HG03039 (cell line): Measurements from ENCODE around the gene PLEKHO2.

Experiments
- ATAC-seq: cut with Tn5 transposase; IDR thresholded peaks from one replicate; pipeline ENCODE4 v1.9.1; 2021; ENCODE audit warnings: mild to moderate bottlenecking, moderate library complexity; ENCODE audit not compliant: unreplicated experiment

PLEKHO2 gene

GRCh38 chr15:64855205-64855975, 13.7 kb downstream of the PLEKHO2 start:
- no peak for ATAC-seq

GRCh38 chr15:64856429-64857145, 14.9 kb downstream of the PLEKHO2 start:
- ATAC-seq, result no peak

DNA sequence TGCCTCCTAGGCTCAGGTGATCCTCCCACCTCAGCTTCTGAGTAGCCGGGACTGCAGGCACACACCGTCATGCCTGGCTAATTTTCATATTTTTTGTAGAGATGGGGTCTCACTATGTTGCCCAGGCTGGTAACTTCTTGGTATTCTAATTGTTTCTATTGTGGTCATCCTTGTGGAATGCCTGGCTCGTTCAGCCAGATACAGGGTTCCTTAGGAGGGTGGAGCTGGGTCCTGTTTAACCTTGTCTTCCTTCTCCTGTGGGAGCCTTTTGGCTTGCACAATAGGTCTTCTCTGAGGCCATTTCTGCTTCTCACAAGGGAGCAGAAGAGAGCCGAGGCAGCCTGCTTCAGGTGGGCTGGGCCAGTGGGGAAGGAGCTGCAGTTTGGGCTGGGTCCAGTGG, 15.7 kb downstream of the PLEKHO2 start:
- no peak for ATAC-seq

DNA sequence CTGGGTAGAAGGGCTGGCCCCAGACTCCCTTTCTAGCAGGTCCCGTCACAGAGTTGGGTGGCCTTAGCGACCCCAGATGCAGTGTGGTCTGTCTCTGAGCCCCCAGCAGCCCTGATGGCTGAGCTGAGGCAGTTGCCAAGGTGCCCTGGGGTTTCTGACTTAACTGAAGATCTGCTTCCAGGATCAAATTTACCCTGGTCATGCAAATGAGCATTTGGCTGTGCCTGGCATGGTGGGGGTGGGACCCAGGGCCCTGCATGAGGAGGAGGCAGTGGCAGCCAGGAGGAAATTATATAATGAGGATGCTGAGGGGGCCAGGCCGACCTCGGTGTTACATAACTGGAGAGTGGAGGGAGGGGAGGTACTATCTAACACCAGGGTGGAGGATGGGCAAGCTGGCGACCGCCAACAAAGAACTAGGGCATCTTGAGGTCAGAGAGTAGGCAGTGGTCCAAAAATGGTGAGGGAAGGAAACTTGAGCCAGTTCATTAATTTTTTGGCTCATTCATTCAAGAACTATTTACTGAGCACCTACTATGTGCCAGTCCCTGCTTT, 16.4 kb downstream of the PLEKHO2 start:
- no peak for ATAC-seq

- ATAC-seq, result no peak
Observed at GRCh38 chr15:64859226-64859625, 17.5 kb downstream of the PLEKHO2 start.

DNA sequence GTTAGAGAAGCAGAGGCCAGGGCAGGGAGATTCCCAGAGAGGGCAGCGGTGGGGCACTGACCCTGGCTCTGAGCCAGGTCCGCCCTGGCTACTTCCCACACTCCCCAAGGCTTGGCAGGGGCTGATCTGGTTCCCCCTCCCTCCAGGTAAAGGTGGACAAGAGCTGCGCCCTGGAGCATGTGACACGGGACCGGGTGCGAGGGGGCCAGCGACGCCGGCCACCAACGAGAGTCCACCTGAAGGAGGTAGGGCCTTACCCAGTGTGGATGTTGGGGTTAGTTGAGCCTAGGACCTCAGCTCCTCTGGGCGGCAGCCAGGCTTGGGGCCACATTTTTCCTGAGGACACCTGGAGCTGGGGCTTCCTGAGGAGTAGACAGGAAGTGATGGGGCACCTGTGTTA, 19.6 kb downstream of the PLEKHO2 start:
- ATAC-seq, result no peak

GRCh38 chr15:64861960-64862359, 20.2 kb downstream of the PLEKHO2 start:
- no peak for ATAC-seq

DNA sequence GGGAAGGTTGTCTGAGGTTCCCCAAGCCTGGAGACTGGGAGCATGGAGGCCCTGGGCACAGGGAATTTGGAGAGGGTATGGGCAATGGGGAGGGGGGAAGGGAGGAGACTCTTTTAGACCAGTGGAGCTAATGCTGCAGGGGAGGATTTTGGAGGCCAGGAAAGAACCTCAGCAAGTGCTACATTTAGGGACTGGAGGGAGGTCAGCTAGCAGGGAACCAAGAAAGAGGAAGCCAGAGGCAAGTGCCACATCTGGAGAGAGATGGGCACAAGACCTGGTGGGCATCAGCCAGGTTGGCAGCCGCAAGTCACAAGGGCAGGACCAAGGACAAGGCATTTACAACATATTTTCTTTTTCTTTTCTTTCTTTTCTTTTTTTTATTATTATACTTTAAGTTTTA, 20.7 kb downstream of the PLEKHO2 start:
- ATAC-seq, result no peak

DNA sequence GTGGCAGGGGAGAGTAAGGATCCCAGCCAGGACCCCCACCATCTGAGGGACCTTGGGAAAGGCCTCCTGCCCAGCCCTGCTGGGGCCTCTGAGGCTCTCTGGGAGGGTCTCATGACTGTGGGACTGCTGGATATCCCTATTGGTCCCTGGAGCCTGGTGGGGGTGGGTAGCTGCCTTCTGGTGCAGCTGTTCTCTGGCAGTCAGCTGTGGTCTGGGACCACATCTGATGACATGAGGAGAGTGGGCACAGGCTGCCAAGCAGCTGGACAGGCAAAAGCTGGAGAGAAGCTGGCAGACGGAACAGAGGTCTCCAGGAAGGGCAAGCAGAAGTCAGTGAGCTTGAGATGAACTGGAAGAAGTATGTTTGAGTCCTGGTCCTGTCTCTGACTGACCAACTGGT, 22.4 kb downstream of the PLEKHO2 start:
- ATAC-seq, result no peak

DNA sequence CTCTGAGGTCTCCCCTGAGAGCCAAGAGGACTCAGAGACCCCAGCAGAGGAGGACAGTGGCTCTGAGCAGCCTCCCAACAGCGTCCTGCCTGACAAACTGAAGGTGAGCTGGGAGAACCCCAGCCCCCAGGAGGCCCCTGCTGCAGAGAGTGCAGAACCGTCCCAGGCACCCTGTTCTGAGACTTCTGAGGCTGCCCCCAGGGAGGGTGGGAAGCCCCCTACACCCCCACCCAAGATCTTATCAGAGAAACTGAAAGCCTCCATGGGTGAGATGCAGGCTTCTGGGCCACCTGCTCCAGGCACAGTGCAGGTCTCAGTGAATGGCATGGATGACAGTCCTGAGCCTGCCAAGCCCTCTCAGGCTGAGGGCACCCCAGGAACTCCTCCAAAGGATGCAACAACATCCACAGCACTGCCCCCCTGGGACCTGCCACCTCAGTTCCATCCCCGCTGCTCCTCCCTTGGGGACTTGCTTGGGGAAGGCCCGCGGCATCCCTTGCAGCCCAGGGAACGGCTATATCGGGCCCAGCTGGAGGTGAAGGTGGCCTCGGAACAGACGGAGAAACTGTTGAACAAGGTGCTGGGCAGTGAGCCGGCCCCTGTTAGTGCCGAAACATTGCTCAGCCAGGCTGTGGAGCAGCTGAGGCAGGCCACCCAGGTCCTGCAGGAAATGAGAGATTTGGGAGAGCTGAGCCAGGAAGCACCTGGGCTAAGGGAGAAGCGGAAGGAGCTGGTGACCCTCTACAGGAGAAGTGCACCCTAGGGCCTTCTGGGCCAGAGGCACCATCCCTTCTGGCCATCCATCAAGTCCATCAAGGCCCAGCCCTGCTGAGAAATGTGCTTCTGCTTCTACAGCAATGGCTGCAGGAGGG, 23.6 kb downstream of the PLEKHO2 start:
- ATAC-seq, result no peak

- ATAC-seq, result no peak
Observed at GRCh38 chr15:64865998-64866520, 24.3 kb downstream of the PLEKHO2 start.

DNA sequence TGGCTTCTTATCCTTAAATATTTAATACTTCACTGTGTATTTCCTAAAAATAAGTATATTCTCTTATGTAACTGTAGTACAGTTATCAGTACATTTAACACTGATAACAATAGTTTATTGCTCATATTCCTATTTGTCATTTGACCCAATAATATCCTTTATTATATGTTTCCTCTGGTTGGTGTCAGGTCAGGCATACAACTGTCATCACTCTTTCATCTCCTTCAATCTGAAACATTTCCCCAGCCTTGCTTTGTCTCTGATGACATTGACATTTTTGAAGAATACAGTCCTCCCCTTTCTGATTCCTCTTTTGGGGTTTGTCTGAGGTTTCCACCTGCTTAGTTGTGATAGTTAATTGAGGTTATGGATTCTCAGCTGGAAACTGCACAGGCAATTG, 27.8 kb downstream of the PLEKHO2 start:
- no peak for ATAC-seq

GRCh38 chr15:64870353-64870752, 28.6 kb downstream of the PLEKHO2 start:
- no peak for ATAC-seq

GRCh38 chr15:64875641-64876223, 34.0 kb downstream of the PLEKHO2 start:
- ATAC-seq, result no peak

- ATAC-seq, result no peak
Observed at GRCh38 chr15:64877435-64877834, 35.7 kb downstream of the PLEKHO2 start.

DNA sequence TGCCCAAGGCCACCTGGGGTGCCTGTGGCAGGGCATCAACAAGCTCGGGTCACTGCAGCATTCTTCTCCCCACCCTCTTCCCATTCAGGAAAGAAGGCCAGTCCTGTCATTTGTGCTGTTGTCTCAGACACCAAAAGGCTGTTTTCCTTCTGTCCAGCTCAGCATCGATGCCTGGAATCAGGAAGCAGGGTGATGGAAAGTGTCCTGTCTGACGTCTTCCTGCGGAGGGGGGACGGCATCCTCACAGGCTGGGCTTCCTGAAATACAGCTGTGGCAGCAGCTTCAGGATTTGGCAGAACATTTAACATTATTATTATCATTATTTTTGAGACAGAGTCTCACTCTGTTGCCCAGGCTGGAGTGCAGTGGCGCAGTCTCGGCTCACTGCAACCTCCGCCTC, 37.0 kb downstream of the PLEKHO2 start:
- no peak for ATAC-seq

- no peak for ATAC-seq
Observed at GRCh38 chr15:64883100-64883581, 41.4 kb downstream of the PLEKHO2 start.

- ATAC-seq, result no peak
Observed at GRCh38 chr15:64883997-64884511, 42.3 kb downstream of the PLEKHO2 start.

- no peak for ATAC-seq
Observed at GRCh38 chr15:64884679-64885078, 43.0 kb downstream of the PLEKHO2 start.

DNA sequence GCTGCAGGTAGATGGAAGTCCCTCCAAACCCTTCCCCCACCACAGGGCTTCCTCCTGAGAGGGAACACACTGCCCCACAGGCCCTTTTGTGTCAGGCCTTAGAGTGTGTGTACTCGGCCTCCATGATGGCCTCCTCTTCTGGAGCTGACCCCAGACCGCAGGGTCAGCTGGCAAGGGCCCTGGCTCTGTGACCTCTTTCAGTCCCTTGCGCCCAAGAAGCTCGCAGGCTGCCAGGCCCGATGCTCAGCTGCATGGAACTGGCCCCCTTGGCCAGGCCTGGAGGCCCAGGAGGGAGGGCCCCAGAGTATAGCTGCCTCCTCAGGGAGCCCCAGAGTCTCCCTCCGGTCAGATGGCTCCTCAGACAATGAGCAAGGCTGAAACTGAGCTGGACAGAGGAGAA, 46.6 kb downstream of the PLEKHO2 start:
- ATAC-seq, result no peak
